ENCODE measurements around the gene SIK3.
"Not testable (repeated sequence)": the region's sequence is repeated elsewhere in the genome, so short reads cannot be mapped to it uniquely, and the experiment has no call there.

SIK3 gene

GRCh38 chr11:116837231-116838091 lies 260.8 kb downstream of the SIK3 start, which contains the start of gene APOA1:
TSS of gene APOA1 (minus strand) at chr11:116837622. CDS start at chr11:116837387, 235 bp downstream.
- no peak for TF ChIP-seq CTCF (IDR thresholded peaks at IDR 0.05; ENCODE audit: control insufficient read depth, insufficient read depth, low read depth, low read length, missing control alignments)
- H3K4me3 ChIP-seq (ENCODE audit: control insufficient read depth, low read depth, low read length) = no peak within 1 kb of the TSS
- no peak for DNase-seq (ENCODE audit: low read depth)

GRCh38 chr11:116836632-116836991 lies 261.6 kb downstream of the SIK3 start:
- no peak overlapping the region for H3K4me3 ChIP-seq (ENCODE audit: control insufficient read depth, low read depth, low read length)
- no peak for TF ChIP-seq CTCF (IDR thresholded peaks at IDR 0.05; ENCODE audit: control insufficient read depth, insufficient read depth, low read depth, low read length, missing control alignments)
- no peak for DNase-seq (ENCODE audit: low read depth)

GRCh38 chr11:116835791-116836631 lies 262.2 kb downstream of the SIK3 start:
- peak; percentile 73 for TF ChIP-seq CTCF (IDR thresholded peaks at IDR 0.05; ENCODE audit: control insufficient read depth, insufficient read depth, low read depth, low read length, missing control alignments)
- peak; percentile 80 for DNase-seq (ENCODE audit: low read depth)
- peak overlapping the region; percentile 23 for H3K4me3 ChIP-seq (ENCODE audit: control insufficient read depth, low read depth, low read length)

- H3K4me3 ChIP-seq (ENCODE audit: control insufficient read depth, low read depth, low read length) = peak overlapping the region; percentile 23
- no peak for TF ChIP-seq CTCF (IDR thresholded peaks at IDR 0.05; ENCODE audit: control insufficient read depth, insufficient read depth, low read depth, low read length, missing control alignments)
- no peak for DNase-seq (ENCODE audit: low read depth)
These were observed 263.0 kb downstream of the SIK3 start for GRCh38 chr11:116835042-116835772.

- not testable (repeated sequence) for H3K4me3 ChIP-seq (ENCODE audit: control insufficient read depth, low read depth, low read length); DNase-seq (ENCODE audit: low read depth)
These were observed 263.6 kb downstream of the SIK3 start for GRCh38 chr11:116834535-116835041.

- no peak for TF ChIP-seq CTCF (IDR thresholded peaks at IDR 0.05; ENCODE audit: control insufficient read depth, insufficient read depth, low read depth, low read length, missing control alignments)
- no peak overlapping the region for H3K4me3 ChIP-seq (ENCODE audit: control insufficient read depth, low read depth, low read length)
- no peak for DNase-seq (ENCODE audit: low read depth)
These were observed 264.3 kb downstream of the SIK3 start for GRCh38 chr11:116833816-116834534.
